Liver (tissue), 3 donors: ENCODE measurements around the gene TMEM151B.

Source experiments
- CTCF ChIP-seq: fragments of 150-350 bp; IDR thresholded peaks from 2 replicates; pipeline ENCODE4 v1.5.1; 2017; ENCODE audit warnings: improper control_type of control experiment, low read depth, low read length; ENCODE audit not compliant: missing input control
- EGR1 ChIP-seq, 2 donors: IDR thresholded peaks; 2 replicates each; pipeline ENCODE4 v1.6.1; 2016 to 2018; ENCODE audit warnings: antibody characterized with exemption in 2 of 2, low read depth in 2 of 2
- FOXA1 ChIP-seq: IDR thresholded peaks from 2 replicates; pipeline ENCODE4 v1.6.1; 2016; ENCODE audit warnings: antibody characterized with exemption
- REST ChIP-seq: IDR thresholded peaks from 2 replicates; pipeline ENCODE4 v1.6.1; 2016; ENCODE audit warnings: antibody characterized with exemption, mild to moderate bottlenecking
- SP1 ChIP-seq: IDR thresholded peaks from 2 replicates; pipeline ENCODE4 v1.6.1; 2018; ENCODE audit warnings: antibody characterized with exemption, mild to moderate bottlenecking
- donor health status: healthy.
- donor health status: healthy.

- TF ChIP-seq CTCF (no peak), SP1 (peak; percentile 76), REST (peak; percentile 29), EGR1 (IDR thresholded peaks at IDR 0.05; ENCODE audit: low read depth in 2 of 2) (peak in 1 of 2 donors; percentile 16), FOXA1 (no peak)
These were observed 40.7 kb upstream of the TMEM151B start for GRCh38 chr6:44229376-44230033.
